A549 (cell line): Measurements from ENCODE around the gene RXFP1. TPM values are rescaled to one million over a fixed set of nuclear protein-coding genes. Genes with fewer than 3 reads are reported as not detected.

ENCODE experiments used
- ATAC-seq, 2 experiments: fragments of 200-7000 bp in 1 of 2; fragments of >200 bp in 1 of 2; cut with Nextera tagmentation in 1 of 2; cut with Tn5 transposase in 1 of 2; 3 replicates each; pipeline versions ENCODE4 v1.8.0 to v1.9.1; 2018 to 2020; ENCODE audit warnings: mild to moderate bottlenecking in 1 of 2, moderate library complexity in 1 of 2
- CTCF ChIA-PET: fragments of 300-600 bp; sonication (Branson Sonifier 250); formaldehyde crosslinking; extraction: SDS; loops from one replicate; lab custom pipeline; 2021; ENCODE audit warnings: antibody characterized with exemption, inconsistent platforms; lab: Yijun Ruan, JAX
- POLR2A ChIA-PET: fragments of 350-600 bp; formaldehyde crosslinking; extraction: SDS; loops from one replicate; lab custom pipeline; 2021; ENCODE audit warnings: antibody characterized with exemption, inconsistent platforms; lab: Yijun Ruan, JAX
- DNase-seq, 2 experiments: peaks; one replicate each; pipeline versions ENCODE4 v3.0.0 to v3.0.0-alpha.2; 2011 to 2016; ENCODE audit warnings: low read depth in 1 of 2, low spot score in 1 of 2
- FAIRE-seq: peaks from 2 replicates; lab custom pipeline; 2011; peaks lifted over from hg19 to GRCh38; lab: Jason Lieb, UNC
- H3K27ac ChIP-seq, 2 experiments: fragments of >200 bp; sonication (Bioruptor Twin); formaldehyde crosslinking; 3 replicates each; pipeline ENCODE4 v1.5.1; 2016 to 2017
- H3K4me1 ChIP-seq: fragments of >200 bp; sonication (Bioruptor Twin); formaldehyde crosslinking; 3 replicates; pipeline ENCODE4 v1.6.1; 2016
- H3K4me2 ChIP-seq: fragments of >200 bp; sonication (Bioruptor Twin); formaldehyde crosslinking; 3 replicates; pipeline ENCODE4 v1.6.1; 2016
- H3K4me3 ChIP-seq: fragments of >200 bp; sonication (Bioruptor Twin); formaldehyde crosslinking; 3 replicates; pipeline ENCODE4 v1.5.1; 2016
- H3K9me3 ChIP-seq: fragments of >200 bp; sonication (Bioruptor Twin); formaldehyde crosslinking; 3 replicates; pipeline ENCODE4 v1.6.1; 2016
- ATOH8 ChIP-seq: fragments of 250-450 bp; sonication (Bioruptor Pico); IDR thresholded peaks from 2 replicates; pipeline ENCODE4 v1.5.0; 2020; ENCODE audit warnings: low read depth, mild to moderate bottlenecking, moderate library complexity
- BCL3 ChIP-seq: fragments of >200 bp; sonication (Bioruptor Twin); formaldehyde crosslinking; IDR thresholded peaks from 3 replicates; pipeline ENCODE4 v1.6.1; 2016
- BHLHE40 ChIP-seq: IDR thresholded peaks from 2 replicates; pipeline ENCODE4 v1.6.1; 2012; ENCODE audit warnings: low read depth, low read length, inconsistent platforms
- CEBPB ChIP-seq, 2 experiments: fragments of >200 bp in 1 of 2; sonication (Bioruptor Twin) in 1 of 2; formaldehyde crosslinking in 1 of 2; IDR thresholded peaks; 2 replicates each; pipeline ENCODE4 v1.6.1; 2012 to 2016
- EP300 ChIP-seq, 2 experiments: fragments of >200 bp; sonication (Bioruptor Twin); formaldehyde crosslinking; IDR thresholded peaks; 2 replicates in 1 of 2; 3 replicates in 1 of 2; pipeline ENCODE4 v1.6.1; 2016 to 2017
- HDAC2 ChIP-seq: fragments of 200-600 bp; sonication (generic); IDR thresholded peaks from 2 replicates; pipeline ENCODE4 v1.6.1; 2016
- HOXA7 ChIP-seq: fragments of 250-450 bp; sonication (Bioruptor Pico); IDR thresholded peaks from 2 replicates; pipeline ENCODE4 v1.5.0; 2020; ENCODE audit warnings: mild to moderate bottlenecking, moderate library complexity
- KDM1A ChIP-seq: fragments of 200-600 bp; sonication (generic); IDR thresholded peaks from 2 replicates; pipeline ENCODE4 v1.6.1; 2016; ENCODE audit warnings: low read depth, mild to moderate bottlenecking
- MAX ChIP-seq: IDR thresholded peaks from 2 replicates; pipeline ENCODE4 v1.6.1; 2012
- MAZ ChIP-seq: fragments of 150-350 bp; IDR thresholded peaks from 2 replicates; pipeline ENCODE4 v1.6.1; 2014; ENCODE audit warnings: antibody characterized with exemption, low read depth, low read length, borderline replicate concordance
- MYC ChIP-seq: IDR thresholded peaks from 2 replicates; pipeline ENCODE4 v1.6.1; 2012; ENCODE audit warnings: mild to moderate bottlenecking, inconsistent platforms, low read length, improper control_type of control experiment, borderline replicate concordance
- NFE2L2 ChIP-seq: fragments of 150-350 bp; conservative IDR thresholded peaks from 2 replicates; pipeline ENCODE4 v1.6.1; 2014; ENCODE audit warnings: low read length
- PHF8 ChIP-seq: fragments of 200-600 bp; sonication (generic); IDR thresholded peaks from 2 replicates; pipeline ENCODE4 v1.6.1; 2016; ENCODE audit warnings: low read depth, mild to moderate bottlenecking, antibody characterized with exemption, moderate library complexity, borderline replicate concordance
- POLR2A ChIP-seq: IDR thresholded peaks from 2 replicates; pipeline ENCODE4 v1.6.1; 2012; ENCODE audit warnings: mild to moderate bottlenecking, low read length
- RAD21 ChIP-seq, 2 experiments: fragments of >200 bp in 1 of 2; sonication (Bioruptor Twin) in 1 of 2; formaldehyde crosslinking in 1 of 2; IDR thresholded peaks in 1 of 2; conservative IDR thresholded peaks in 1 of 2; 2 replicates in 1 of 2; 3 replicates in 1 of 2; pipeline ENCODE4 v1.6.1; 2012 to 2018; ENCODE audit warnings: inconsistent platforms in 1 of 2
- RARB ChIP-seq: fragments of 250-450 bp; sonication (Bioruptor Pico); IDR thresholded peaks from 2 replicates; pipeline ENCODE4 v1.8.0; 2021; ENCODE audit warnings: mild to moderate bottlenecking, moderate library complexity
- RNF2 ChIP-seq: fragments of 200-600 bp; sonication (generic); IDR thresholded peaks from 2 replicates; pipeline ENCODE4 v1.6.1; 2016; ENCODE audit warnings: low read depth, mild to moderate bottlenecking, antibody characterized with exemption, moderate library complexity, borderline replicate concordance
- SMC3 ChIP-seq: fragments of >200 bp; sonication (Bioruptor Twin); formaldehyde crosslinking; IDR thresholded peaks from 3 replicates; pipeline ENCODE4 v1.6.1; 2018; ENCODE audit warnings: inconsistent platforms
- SREBF2 ChIP-seq: fragments of 450-650 bp; IDR thresholded peaks from 2 replicates; pipeline ENCODE4 v1.6.1; 2014; ENCODE audit warnings: mild to moderate bottlenecking, moderate library complexity
- TP53 ChIP-seq: fragments of 250-450 bp; sonication (Bioruptor Pico); IDR thresholded peaks from 2 replicates; pipeline ENCODE4 v1.5.0; 2021; ENCODE audit warnings: mild to moderate bottlenecking, moderate library complexity
- ZNF302 ChIP-seq: fragments of 250-450 bp; sonication (Bioruptor Pico); IDR thresholded peaks from 2 replicates; pipeline ENCODE4 v1.9.0; 2021; ENCODE audit warnings: inconsistent platforms, mild to moderate bottlenecking, moderate library complexity
- WGBS: methylation state at CpG from one replicate; pipeline ENCODE4 v1.1.6; 2017; ENCODE audit errors: missing lambda C conversion rate; 5-methylcytosine and 5-hydroxymethylcytosine counted together
- polyA plus RNA-seq, 4 experiments: library from polyadenylated mRNA; depleted of rRNA in 3 of 4; stranded (reverse); fragments of >200 nt; fragmentation: RNase III in 1 of 4; extraction: RNeasy Plus Mini Kit Qiagen cat#74134 plus additional on column Dnase treatment in 1 of 4; gene quantifications; 2 replicates in 3 of 4; 3 replicates in 1 of 4; pipeline ENCODE4 v1.2.3, GENCODE V29; 2011 to 2017
- TF ChIP-seq, protein P1 (sequence below): IDR thresholded peaks from 2 replicates; pipeline ENCODE4 v1.6.1; 2012
- TF ChIP-seq, protein P2 (sequence below): IDR thresholded peaks from 2 replicates; pipeline ENCODE4 v1.6.1; 2012; ENCODE audit warnings: low read depth, borderline replicate concordance

Gene RXFP1
- polyA plus RNA-seq, 2 of the 4 experiments (the other 2 are of a cell fraction) = not detected

DNA sequence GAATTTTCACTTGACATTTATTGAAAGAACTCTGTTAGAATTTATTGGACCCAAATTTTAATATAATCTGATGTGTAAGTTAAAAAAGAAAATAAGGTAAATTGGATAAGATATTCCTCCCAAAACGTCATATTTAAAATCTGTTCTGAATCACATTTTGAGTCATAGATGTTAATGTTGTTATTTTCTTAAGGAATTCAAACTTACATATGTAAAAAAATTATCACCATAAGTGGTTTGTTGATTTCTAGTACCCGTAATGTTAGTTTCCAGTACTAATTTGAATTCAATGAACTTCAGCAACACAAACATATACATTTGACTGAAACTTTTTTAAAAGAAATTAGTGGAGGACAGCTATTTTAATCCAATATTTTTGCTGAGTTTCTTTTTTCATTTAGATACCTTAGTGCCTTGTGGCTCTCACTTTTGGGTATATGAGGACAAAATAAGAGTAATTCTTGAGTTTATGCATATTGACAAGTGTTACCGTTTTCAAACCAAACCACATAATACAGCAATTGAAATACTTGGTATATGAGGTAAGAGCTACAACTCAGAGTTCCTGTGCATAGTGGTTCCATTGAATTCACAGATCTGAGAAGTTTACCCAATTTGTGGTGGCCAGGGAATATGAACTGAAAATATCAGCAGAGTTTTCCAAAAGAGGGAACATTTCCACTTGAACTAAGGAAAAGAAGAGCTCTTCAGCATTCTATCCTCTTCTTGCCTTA lies 78.2 kb downstream of the RXFP1 start:
- no peak for DNase-seq
- ChIA-PET CTCF (interaction anchor here (1.3 kb wide), 2 partner anchors 25 to 348 kb away, joined by 3 to 4 read pairs; no protein-coding TSS in a partner anchor), POLR2A (no interaction called here)
- Histone ChIP-seq H3K9me3 (no peaks in the 10 kb centered on the region), H3K4me2 (no peak overlapping the region), H3K27ac (no peak overlapping the region), H3K4me3 (no peak overlapping the region), H3K4me1 (no peaks in the 10 kb centered on the region)
- 54% methylated on average over 3 of the region's 3 CpGs for WGBS
- FAIRE-seq = no peak
- ATAC-seq = no peak
- no peak for TF ChIP-seq POLR2A
- TF ChIP-seq MYC = no peak
- no peak for TF ChIP-seq BHLHE40
- no peak for TF ChIP-seq RAD21 (conservative IDR thresholded peaks at IDR 0.05 in 1 of 2, IDR thresholded peaks at IDR 0.05 in 1 of 2)
- no peak for TF ChIP-seq BCL3
- no peak for TF ChIP-seq PHF8
- TF ChIP-seq RNF2 = no peak
- TF ChIP-seq, protein P1, sequence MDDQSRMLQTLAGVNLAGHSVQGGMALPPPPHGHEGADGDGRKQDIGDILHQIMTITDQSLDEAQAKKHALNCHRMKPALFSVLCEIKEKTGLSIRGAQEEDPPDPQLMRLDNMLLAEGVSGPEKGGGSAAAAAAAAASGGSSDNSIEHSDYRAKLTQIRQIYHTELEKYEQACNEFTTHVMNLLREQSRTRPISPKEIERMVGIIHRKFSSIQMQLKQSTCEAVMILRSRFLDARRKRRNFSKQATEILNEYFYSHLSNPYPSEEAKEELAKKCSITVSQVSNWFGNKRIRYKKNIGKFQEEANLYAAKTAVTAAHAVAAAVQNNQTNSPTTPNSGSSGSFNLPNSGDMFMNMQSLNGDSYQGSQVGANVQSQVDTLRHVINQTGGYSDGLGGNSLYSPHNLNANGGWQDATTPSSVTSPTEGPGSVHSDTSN = no peak
- no peak for TF ChIP-seq KDM1A
- no peak for TF ChIP-seq SREBF2
- no peak for TF ChIP-seq MAZ
- no peak for TF ChIP-seq RARB
- TF ChIP-seq NFE2L2 = no peak
- TF ChIP-seq ATOH8 (CRISPR knock-in tag) = no peak
- TF ChIP-seq TP53 = no peak

- CTCF ChIA-PET = no interaction called here
- no peak overlapping the region for H3K4me2 ChIP-seq
- H3K9me3 ChIP-seq = no peaks in the 10 kb centered on the region
- POLR2A ChIA-PET = no interaction called here
- TF ChIP-seq BHLHE40 = no peak
- no peak for TF ChIP-seq ZNF302 (CRISPR knock-in tag)
- TF ChIP-seq RNF2 = no peak
- TF ChIP-seq RAD21 (conservative IDR thresholded peaks at IDR 0.05 in 1 of 2, IDR thresholded peaks at IDR 0.05 in 1 of 2) = no peak
- no peak for TF ChIP-seq HDAC2
- TF ChIP-seq MAZ = no peak
- no peak for TF ChIP-seq HOXA7 (CRISPR knock-in tag)
- TF ChIP-seq CEBPB (IDR thresholded peaks at IDR 0.05) = no peak
- no peak for TF ChIP-seq SMC3
- ATAC-seq = no peak
- no peak for FAIRE-seq
- DNase-seq = no peak
- H3K4me1 ChIP-seq = no peaks in the 10 kb centered on the region
- no peak overlapping the region for H3K4me3 ChIP-seq
- no peak overlapping the region for H3K27ac ChIP-seq
These were observed 82.7 kb downstream of the RXFP1 start for GRCh38 chr4:158604369-158604768.

DNA sequence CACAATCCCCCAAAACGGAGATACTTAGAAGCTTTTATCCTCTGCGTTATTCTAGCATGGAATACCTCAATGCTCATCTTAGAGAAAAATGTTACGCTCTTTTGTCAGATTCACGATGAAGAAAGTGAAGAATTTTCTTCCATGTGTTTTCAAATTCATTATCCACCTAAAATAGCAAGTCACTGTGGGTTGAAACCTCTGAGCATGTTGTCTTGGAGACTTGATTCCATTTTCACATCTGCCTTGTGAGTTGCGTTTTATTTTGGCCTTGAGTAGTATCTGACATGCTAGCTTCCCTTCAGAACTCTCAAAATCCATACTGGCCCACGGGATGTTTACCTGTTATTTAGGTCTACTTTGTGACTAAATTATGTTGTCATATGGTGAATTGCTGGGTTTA lies 83.7 kb downstream of the RXFP1 start:
- TF ChIP-seq EP300 (IDR thresholded peaks at IDR 0.05) (no peak), MAX (no peak), RAD21 (conservative IDR thresholded peaks at IDR 0.05 in 1 of 2, IDR thresholded peaks at IDR 0.05 in 1 of 2) (no peak)
- TF ChIP-seq, protein P2, sequence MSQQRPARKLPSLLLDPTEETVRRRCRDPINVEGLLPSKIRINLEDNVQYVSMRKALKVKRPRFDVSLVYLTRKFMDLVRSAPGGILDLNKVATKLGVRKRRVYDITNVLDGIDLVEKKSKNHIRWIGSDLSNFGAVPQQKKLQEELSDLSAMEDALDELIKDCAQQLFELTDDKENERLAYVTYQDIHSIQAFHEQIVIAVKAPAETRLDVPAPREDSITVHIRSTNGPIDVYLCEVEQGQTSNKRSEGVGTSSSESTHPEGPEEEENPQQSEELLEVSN = no peak
- Histone ChIP-seq H3K4me1 (no peaks in the 10 kb centered on the region), H3K4me2 (no peak overlapping the region), H3K4me3 (no peak overlapping the region), H3K27ac (no peak overlapping the region), H3K9me3 (no peaks in the 10 kb centered on the region)
- 72% methylated on average over 6 of the region's 6 CpGs for WGBS
- ATAC-seq = no peak
- DNase-seq = no peak
- ChIA-PET CTCF (no interaction called here), POLR2A (no interaction called here)
- FAIRE-seq = no peak
